Mesenchymal stem cell (in vitro differentiated cells and primary cell): ENCODE data around the gene C2orf80.
"Not testable (repeated sequence)": the region's sequence is repeated elsewhere in the genome, so short reads cannot be mapped to it uniquely, and the experiment has no call there.

Experiments used
- DNase-seq: peaks from one replicate; pipeline ENCODE4 v3.0.0-alpha.2; 2013
- H2AFZ ChIP-seq: one replicate; pipeline ENCODE4 v1.6.1; 2013; ENCODE audit warnings: low read depth, mild to moderate bottlenecking, control low read depth, inconsistent platforms, low read length, moderate library complexity
- H2AK5ac ChIP-seq: 2 replicates; pipeline ENCODE4 v1.6.1; 2013; ENCODE audit warnings: low read length, moderate library complexity, mild to moderate bottlenecking, inconsistent platforms; ENCODE audit not compliant: severe bottlenecking
- H2BK120ac ChIP-seq: one replicate; pipeline ENCODE4 v1.6.1; 2013; ENCODE audit warnings: low read depth, mild to moderate bottlenecking, inconsistent platforms, low read length, moderate library complexity
- H2BK12ac ChIP-seq, 2 experiments: one replicate each; pipeline ENCODE4 v1.6.1; 2013; ENCODE audit warnings: inconsistent platforms in 2 of 2, low read length in 2 of 2, mild to moderate bottlenecking in 2 of 2, moderate library complexity in 2 of 2, control low read depth in 1 of 2
- H2BK15ac ChIP-seq: one replicate; pipeline ENCODE4 v1.6.1; 2013; ENCODE audit warnings: mild to moderate bottlenecking, low read depth, inconsistent platforms; ENCODE audit not compliant: poor library complexity, severe bottlenecking
- H2BK5ac ChIP-seq: 2 replicates; pipeline ENCODE4 v1.6.1; 2013; ENCODE audit warnings: low read depth, mild to moderate bottlenecking, low read length, control low read depth, inconsistent platforms; ENCODE audit not compliant: poor library complexity, severe bottlenecking
- H3K14ac ChIP-seq, 2 experiments: one replicate each; pipeline ENCODE4 v1.6.1; 2013; ENCODE audit warnings: inconsistent platforms in 2 of 2, low read length in 2 of 2, control low read depth in 1 of 2, mild to moderate bottlenecking in 1 of 2, moderate library complexity in 1 of 2
- H3K18ac ChIP-seq, 2 experiments: one replicate each; pipeline ENCODE4 v1.6.1; 2013; ENCODE audit warnings: inconsistent platforms in 2 of 2, low read length in 2 of 2, control low read depth in 1 of 2, low read depth in 1 of 2, mild to moderate bottlenecking in 1 of 2
- H3K23ac ChIP-seq, 2 experiments: one replicate each; pipeline ENCODE4 v1.6.1; 2013; ENCODE audit warnings: inconsistent platforms in 2 of 2, low read length in 2 of 2, mild to moderate bottlenecking in 2 of 2, moderate library complexity in 2 of 2, control low read depth in 1 of 2
- H3K27ac ChIP-seq: 2 replicates; pipeline ENCODE4 v1.5.1; 2013; ENCODE audit warnings: mild to moderate bottlenecking, moderate library complexity, low read length, control low read depth, inconsistent platforms; ENCODE audit not compliant: poor library complexity, severe bottlenecking
- H3K27me3 ChIP-seq, 2 experiments: 2 replicates each; pipeline versions ENCODE4 v1.6.1 to v1.7.0; 2013; ENCODE audit warnings: low read length in 2 of 2, mild to moderate bottlenecking in 2 of 2, moderate library complexity in 2 of 2, control low read depth in 1 of 2, inconsistent platforms in 1 of 2; ENCODE audit not compliant: control insufficient read depth in 1 of 2, insufficient read depth in 1 of 2
- H3K36me3 ChIP-seq, 2 experiments: 2 replicates each; pipeline versions ENCODE4 v1.6.1 to v1.7.0; 2013; ENCODE audit warnings: low read length in 2 of 2, control low read depth in 1 of 2, inconsistent platforms in 1 of 2, low read depth in 1 of 2, mild to moderate bottlenecking in 1 of 2; ENCODE audit not compliant: insufficient read depth in 2 of 2, control insufficient read depth in 1 of 2
- H3K4ac ChIP-seq, 2 experiments: one replicate each; pipeline ENCODE4 v1.6.1; 2013; ENCODE audit warnings: inconsistent platforms in 2 of 2, low read length in 2 of 2, mild to moderate bottlenecking in 2 of 2, moderate library complexity in 2 of 2, control low read depth in 1 of 2, low read depth in 1 of 2
- H3K4me1 ChIP-seq: 2 replicates; pipeline ENCODE4 v1.6.1; 2013; ENCODE audit warnings: low read depth, low read length, control low read depth; ENCODE audit not compliant: control insufficient read depth, insufficient read depth
- H3K4me2 ChIP-seq: 2 replicates; pipeline ENCODE4 v1.6.1; 2013; ENCODE audit warnings: low read length, mild to moderate bottlenecking, inconsistent platforms; ENCODE audit not compliant: poor library complexity, severe bottlenecking
- H3K4me3 ChIP-seq, 2 experiments: 2 replicates each; pipeline versions ENCODE4 v1.5.1 to v1.7.0; 2013; ENCODE audit warnings: low read length in 2 of 2, mild to moderate bottlenecking in 2 of 2, control low read depth in 1 of 2, low read depth in 1 of 2; ENCODE audit not compliant: insufficient read depth in 1 of 2
- H3K79me1 ChIP-seq: replicated peaks from 2 replicates; pipeline ENCODE4 v1.6.1; 2013; ENCODE audit warnings: mild to moderate bottlenecking, control low read depth, low read length, inconsistent platforms; ENCODE audit not compliant: poor library complexity, severe bottlenecking
- H3K9ac ChIP-seq: 2 replicates; pipeline ENCODE4 v1.7.0; 2013; ENCODE audit warnings: mild to moderate bottlenecking, low read length, moderate library complexity
- H3K9me3 ChIP-seq: 2 replicates; pipeline ENCODE4 v1.7.0; 2013; ENCODE audit warnings: mild to moderate bottlenecking, low read length; ENCODE audit not compliant: control insufficient read depth
- H4K8ac ChIP-seq: one replicate; pipeline ENCODE4 v1.6.1; 2013; ENCODE audit warnings: inconsistent platforms, mild to moderate bottlenecking, low read length, moderate library complexity
- H4K91ac ChIP-seq: one replicate; pipeline ENCODE4 v1.6.1; 2013; ENCODE audit warnings: mild to moderate bottlenecking, low read length, inconsistent platforms
- WGBS: methylation state at CpG from one replicate; pipeline ENCODE4 v1.1.7; 2013; ENCODE audit warnings: mixed read lengths; 5-methylcytosine and 5-hydroxymethylcytosine counted together

The C2orf80 gene

GRCh38 chr2:208227581-208228232 lies 37.9 kb upstream of the C2orf80 start:
- WGBS: 92% methylated on average over 33 of the region's 33 CpGs
- peaks cover 1% of the 10 kb centered on the region for H3K4me1 ChIP-seq
- H4K91ac ChIP-seq: no peak overlapping the region
- H2BK12ac ChIP-seq: no peak overlapping the region
- H2AFZ ChIP-seq: no peak overlapping the region
- H4K8ac ChIP-seq: no peak overlapping the region
- H3K4me3 ChIP-seq: no peak overlapping the region
- no peak overlapping the region for H2BK15ac ChIP-seq
- no peaks in the 10 kb centered on the region for H3K27me3 ChIP-seq
- H3K27ac ChIP-seq: no peak overlapping the region
- DNase-seq: no peak
- no peak overlapping the region for H3K4ac ChIP-seq
- H3K23ac ChIP-seq: no peak overlapping the region
- no peak overlapping the region for H2BK120ac ChIP-seq
- no peaks in the 10 kb centered on the region for H3K36me3 ChIP-seq
- no peak overlapping the region for H3K18ac ChIP-seq
- H2BK5ac ChIP-seq: no peak overlapping the region
- no peaks in the 10 kb centered on the region for H3K79me1 ChIP-seq
- no peak overlapping the region for H3K4me2 ChIP-seq
- H3K9me3 ChIP-seq: peaks cover 9% of the 10 kb centered on the region
- no peak overlapping the region for H3K14ac ChIP-seq
- no peak overlapping the region for H3K9ac ChIP-seq
- H2AK5ac ChIP-seq: no peak overlapping the region

GRCh38 chr2:208224802-208225201 lies 35.0 kb upstream of the C2orf80 start:
- Histone ChIP-seq H3K27ac (no peak overlapping the region), H2BK12ac (no peak overlapping the region), H3K79me1 (no peaks in the 10 kb centered on the region), H3K23ac (no peak overlapping the region), H3K18ac (no peak overlapping the region), H3K9me3 (no peaks in the 10 kb centered on the region), H2BK15ac (no peak overlapping the region), H2BK5ac (no peak overlapping the region), H3K14ac (no peak overlapping the region), H3K27me3 (no peaks in the 10 kb centered on the region), H3K4ac (no peak overlapping the region), H2AFZ (no peak overlapping the region), H3K9ac (no peak overlapping the region), H2BK120ac (no peak overlapping the region), H4K91ac (no peak overlapping the region), H3K4me2 (no peak overlapping the region), H2AK5ac (no peak overlapping the region), H3K36me3 (no peaks in the 10 kb centered on the region), H3K4me3 (no peak overlapping the region), H3K4me1 (peaks cover 3% of the 10 kb centered on the region), H4K8ac (no peak overlapping the region)
- 100% methylated on average over 2 of the region's 2 CpGs for WGBS
- no peak for DNase-seq

GRCh38 chr2:208222351-208222750 lies 32.5 kb upstream of the C2orf80 start:
- peak; percentile 1 for DNase-seq
- Histone ChIP-seq H3K27ac (no peak overlapping the region), H2AFZ (no peak overlapping the region), H3K4me1 (peaks cover 3% of the 10 kb centered on the region), H3K36me3 (no peaks in the 10 kb centered on the region), H2AK5ac (no peak overlapping the region), H3K27me3 (no peaks in the 10 kb centered on the region), H3K4me2 (no peak overlapping the region), H4K91ac (no peak overlapping the region), H2BK120ac (no peak overlapping the region), H3K18ac (no peak overlapping the region), H3K9ac (no peak overlapping the region), H2BK5ac (no peak overlapping the region), H3K14ac (no peak overlapping the region), H2BK15ac (no peak overlapping the region), H3K9me3 (no peaks in the 10 kb centered on the region), H4K8ac (no peak overlapping the region), H3K23ac (no peak overlapping the region), H3K4ac (no peak overlapping the region), H2BK12ac (no peak overlapping the region), H3K4me3 (no peak overlapping the region), H3K79me1 (no peaks in the 10 kb centered on the region)
- WGBS: 72% methylated on average over 3 of the region's 3 CpGs

- not testable (repeated sequence) for H3K4me1 ChIP-seq, H4K91ac ChIP-seq, H3K9me3 ChIP-seq, H2AFZ ChIP-seq, H2BK5ac ChIP-seq, H2BK15ac ChIP-seq, H3K4ac ChIP-seq, H3K9ac ChIP-seq, H3K27me3 ChIP-seq, DNase-seq, H2BK12ac ChIP-seq, H2BK120ac ChIP-seq, H3K27ac ChIP-seq, H2AK5ac ChIP-seq, H3K23ac ChIP-seq, H4K8ac ChIP-seq, H3K79me1 ChIP-seq, H3K14ac ChIP-seq, H3K4me3 ChIP-seq, H3K36me3 ChIP-seq, H3K4me2 ChIP-seq, H3K18ac ChIP-seq
- 73% methylated on average over 2 of the region's 3 CpGs for WGBS
These were observed 32.0 kb upstream of the C2orf80 start for GRCh38 chr2:208221873-208222272.
